HFFc6 (cell line): ENCODE results near the gene DCBLD2. TPM values are rescaled to one million over a fixed set of nuclear protein-coding genes. Genes with fewer than 3 reads are reported as not detected.

ENCODE experiments used
- DNase-seq: peaks from one replicate; pipeline ENCODE4 v3.0.0-alpha.2; 2018
- H3K27ac Mint-ChIP-seq: 2 replicates; pipeline ENCODE4 v1.8.0; 2020; ENCODE audit warnings: mild to moderate bottlenecking, mixed read lengths
- H3K27me3 Mint-ChIP-seq: 2 replicates; pipeline ENCODE4 v1.8.0; 2021; ENCODE audit warnings: mild to moderate bottlenecking, moderate library complexity, mixed read lengths; ENCODE audit not compliant: insufficient read depth
- H3K36me3 Mint-ChIP-seq: 2 replicates; pipeline ENCODE4 v1.8.0; 2021; ENCODE audit warnings: low read depth, mixed read lengths
- H3K4me1 Mint-ChIP-seq: 2 replicates; pipeline ENCODE4 v1.8.0; 2020; ENCODE audit warnings: low read depth, mixed read lengths
- H3K4me3 Mint-ChIP-seq: 2 replicates; pipeline ENCODE4 v1.8.0; 2020; ENCODE audit warnings: mild to moderate bottlenecking, moderate library complexity, mixed read lengths
- H3K9me3 Mint-ChIP-seq: 2 replicates; pipeline ENCODE4 v1.8.0; 2020; ENCODE audit warnings: mild to moderate bottlenecking, mixed read lengths
- total RNA-seq, 6 experiments: library from RNA; stranded (reverse); fragmentation: NEBNext Ultra II Directional; extraction: Animal tissue kit (Norgen Biotek cat#: 25700); gene quantifications; 2 replicates in 1 of 6; 3 replicates in 5 of 6; pipeline ENCODE4 v1.2.3, GENCODE V29; 2021
- TF ChIP-seq, protein P1 (sequence below): fragments of 200-600 bp; sonication (generic); IDR thresholded peaks from 2 replicates; pipeline ENCODE4 v1.5.0; 2021; ENCODE audit warnings: antibody characterized with exemption, mild to moderate bottlenecking

DCBLD2 gene
- total RNA-seq, 6 experiments from 2014 or later, result 199 to 436 (median 233) TPM

DNA sequence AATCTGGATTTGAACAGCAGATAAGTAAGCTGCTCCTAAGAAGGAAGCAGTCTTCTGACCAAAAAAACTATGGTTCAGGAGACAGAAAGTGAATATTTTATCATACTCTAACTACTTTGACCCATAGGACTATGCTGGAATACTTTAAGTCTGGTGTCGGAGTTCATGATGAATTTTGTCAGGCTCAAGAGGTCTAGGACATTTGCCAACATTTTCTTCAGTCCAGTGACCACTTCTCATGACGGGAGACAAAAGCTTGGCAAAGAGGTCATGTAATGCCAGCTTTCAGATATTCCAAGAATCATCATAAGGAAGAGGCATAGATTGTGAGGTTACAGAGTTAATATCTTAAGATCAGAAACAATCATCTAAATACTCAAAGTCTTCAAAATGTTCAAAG is 20.5 kb upstream of the DCBLD2 start:
- no peak overlapping the region for H3K4me3 Mint-ChIP-seq
- H3K36me3 Mint-ChIP-seq, result no peaks in the 10 kb centered on the region
- no peak overlapping the region for H3K27ac Mint-ChIP-seq
- TF ChIP-seq, protein P1, sequence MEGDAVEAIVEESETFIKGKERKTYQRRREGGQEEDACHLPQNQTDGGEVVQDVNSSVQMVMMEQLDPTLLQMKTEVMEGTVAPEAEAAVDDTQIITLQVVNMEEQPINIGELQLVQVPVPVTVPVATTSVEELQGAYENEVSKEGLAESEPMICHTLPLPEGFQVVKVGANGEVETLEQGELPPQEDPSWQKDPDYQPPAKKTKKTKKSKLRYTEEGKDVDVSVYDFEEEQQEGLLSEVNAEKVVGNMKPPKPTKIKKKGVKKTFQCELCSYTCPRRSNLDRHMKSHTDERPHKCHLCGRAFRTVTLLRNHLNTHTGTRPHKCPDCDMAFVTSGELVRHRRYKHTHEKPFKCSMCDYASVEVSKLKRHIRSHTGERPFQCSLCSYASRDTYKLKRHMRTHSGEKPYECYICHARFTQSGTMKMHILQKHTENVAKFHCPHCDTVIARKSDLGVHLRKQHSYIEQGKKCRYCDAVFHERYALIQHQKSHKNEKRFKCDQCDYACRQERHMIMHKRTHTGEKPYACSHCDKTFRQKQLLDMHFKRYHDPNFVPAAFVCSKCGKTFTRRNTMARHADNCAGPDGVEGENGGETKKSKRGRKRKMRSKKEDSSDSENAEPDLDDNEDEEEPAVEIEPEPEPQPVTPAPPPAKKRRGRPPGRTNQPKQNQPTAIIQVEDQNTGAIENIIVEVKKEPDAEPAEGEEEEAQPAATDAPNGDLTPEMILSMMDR, result no peak
- H3K4me1 Mint-ChIP-seq, result peaks cover 74% of the 10 kb centered on the region
- no peaks in the 10 kb centered on the region; the same call in 1 of the 2 replicates for H3K27me3 Mint-ChIP-seq
- no peaks in the 10 kb centered on the region for H3K9me3 Mint-ChIP-seq
- DNase-seq, result no peak

DNA sequence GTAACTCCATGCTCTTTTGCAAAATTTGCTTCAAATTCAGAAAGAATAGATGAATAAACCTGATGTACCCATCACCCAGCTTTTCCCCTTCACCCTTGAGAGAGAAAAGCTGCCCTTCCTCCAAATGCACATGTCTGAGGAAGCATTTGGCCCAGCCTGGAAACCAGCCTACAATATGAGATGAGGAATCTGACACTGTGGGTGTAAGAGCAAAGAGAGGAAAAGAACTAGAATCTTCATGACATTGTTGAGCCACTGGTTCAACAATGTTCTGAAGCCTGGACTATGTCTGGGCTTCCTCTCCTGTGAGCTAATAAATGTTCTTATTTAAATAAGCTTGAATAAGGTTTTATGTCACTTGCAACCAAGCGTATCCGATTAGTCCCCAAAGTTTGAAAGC is 18.7 kb upstream of the DCBLD2 start:
- Mint-ChIP-seq H3K9me3 (no peaks in the 10 kb centered on the region), H3K4me3 (no peak overlapping the region), H3K36me3 (no peaks in the 10 kb centered on the region), H3K27me3 (no peaks in the 10 kb centered on the region; the same call in 1 of the 2 replicates), H3K4me1 (peaks cover 84% of the 10 kb centered on the region), H3K27ac (no peak overlapping the region)
- DNase-seq, result no peak
- TF ChIP-seq, protein P1, result no peak

DNA sequence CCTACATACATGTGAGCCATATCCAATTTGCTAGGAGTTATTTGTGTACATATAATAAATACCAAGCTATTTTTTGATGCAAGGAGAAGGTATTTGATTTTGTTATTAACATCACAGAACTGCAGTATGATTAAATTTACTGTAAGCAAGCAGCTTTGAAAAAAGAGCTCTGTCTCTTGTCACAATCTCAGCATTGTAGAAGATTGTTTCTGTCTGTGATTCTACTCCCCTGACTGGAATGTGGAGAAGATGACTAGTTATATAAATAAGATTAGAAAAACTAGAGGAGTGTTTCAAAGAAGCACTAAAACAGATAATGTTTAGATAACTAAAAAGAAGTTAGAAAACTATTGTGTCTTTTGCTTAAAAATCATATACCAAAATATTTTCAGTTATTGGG is 17.1 kb upstream of the DCBLD2 start:
- H3K36me3 Mint-ChIP-seq, result no peaks in the 10 kb centered on the region
- DNase-seq, result peak; percentile 22
- H3K4me3 Mint-ChIP-seq, result peak overlapping the region; percentile 50
- H3K4me1 Mint-ChIP-seq, result peaks cover 76% of the 10 kb centered on the region
- no peaks in the 10 kb centered on the region for H3K9me3 Mint-ChIP-seq
- H3K27me3 Mint-ChIP-seq, result no peaks in the 10 kb centered on the region
- H3K27ac Mint-ChIP-seq, result peak overlapping the region; percentile 67
- TF ChIP-seq, protein P1, result no peak

DNA sequence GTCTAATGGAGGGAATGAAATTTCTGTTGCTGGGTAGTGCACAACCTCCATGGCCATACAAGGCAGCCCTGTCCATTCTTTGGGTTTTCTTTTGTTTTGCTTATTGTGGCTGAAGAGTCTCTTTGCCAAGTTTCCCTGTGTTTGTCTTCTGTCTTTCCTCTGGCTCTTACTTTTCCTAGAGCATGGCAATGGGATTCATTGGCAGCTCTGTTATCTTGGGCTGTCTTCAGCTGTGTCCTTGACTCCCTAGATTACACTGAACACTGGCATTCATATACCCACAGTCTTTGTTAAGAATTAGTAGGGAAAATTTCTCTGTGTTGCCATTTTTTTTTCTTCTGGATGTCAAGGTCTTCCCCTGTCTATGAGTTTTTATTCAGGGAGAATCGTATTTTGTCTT is 16.1 kb upstream of the DCBLD2 start:
- H3K4me3 Mint-ChIP-seq, result no peak overlapping the region
- no peak overlapping the region for H3K27ac Mint-ChIP-seq
- H3K36me3 Mint-ChIP-seq, result no peaks in the 10 kb centered on the region
- H3K9me3 Mint-ChIP-seq, result no peaks in the 10 kb centered on the region
- H3K27me3 Mint-ChIP-seq, result no peaks in the 10 kb centered on the region
- TF ChIP-seq, protein P1, result no peak
- DNase-seq, result no peak
- peaks cover 66% of the 10 kb centered on the region for H3K4me1 Mint-ChIP-seq

DNA sequence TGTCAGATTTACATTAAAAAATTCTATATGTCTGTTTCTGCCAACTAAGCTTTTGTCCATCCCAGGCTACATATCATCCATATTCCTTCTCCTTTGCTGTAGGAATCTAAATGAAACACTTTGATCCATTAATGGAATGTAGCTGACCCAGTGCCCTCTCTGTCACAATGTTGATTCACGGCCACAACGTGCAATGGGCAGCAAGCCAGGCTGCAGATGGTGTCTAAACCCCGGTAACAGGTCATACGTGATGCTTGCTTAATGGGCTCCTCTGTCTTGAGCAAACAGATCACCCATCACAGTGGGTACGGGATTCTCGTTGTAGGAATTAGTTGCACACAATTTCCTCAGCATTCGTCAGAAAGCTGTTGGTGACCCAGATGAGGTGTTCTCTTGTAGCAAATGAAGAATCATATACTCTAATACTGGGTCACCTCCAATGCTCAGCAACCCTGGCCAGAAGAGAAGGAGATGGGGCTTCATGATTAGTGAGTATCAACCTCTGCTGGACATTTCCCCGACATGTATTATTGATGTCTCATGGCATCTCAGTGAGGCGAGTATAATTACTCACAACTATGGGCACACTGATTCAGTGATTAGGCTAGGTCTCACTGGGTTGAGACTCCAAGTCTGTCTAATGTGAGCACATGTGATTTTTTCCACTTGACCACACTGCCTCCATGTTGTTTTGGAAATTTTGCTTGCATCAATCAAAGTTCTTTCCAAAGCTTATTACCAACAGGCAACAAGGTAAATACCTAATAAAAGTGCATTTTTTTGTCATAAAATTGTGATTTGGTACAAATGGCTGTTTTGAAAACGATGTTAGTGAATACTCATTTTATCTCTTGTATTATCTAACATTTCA is 12.9 kb upstream of the DCBLD2 start:
- peaks cover 16% of the 10 kb centered on the region for H3K36me3 Mint-ChIP-seq
- peaks cover 2% of the 10 kb centered on the region for H3K27me3 Mint-ChIP-seq
- peaks cover 38% of the 10 kb centered on the region for H3K4me1 Mint-ChIP-seq
- peaks cover 7% of the 10 kb centered on the region for H3K9me3 Mint-ChIP-seq
- no peak overlapping the region for H3K4me3 Mint-ChIP-seq
- no peak for DNase-seq
- TF ChIP-seq, protein P1, result no peak
- no peak overlapping the region for H3K27ac Mint-ChIP-seq
